GM11168 (cell line): ENCODE measurements around the gene CXCL8.

Experiments
- in situ Hi-C: fragments of 300-500 bp; cut with MboI; formaldehyde crosslinking; loops from one replicate; pipeline ENCODE4 v1.12.0; 2022; ENCODE audit warnings: low sequenced_read_pairs; ENCODE audit not compliant: unreplicated experiment

CXCL8 gene

DNA sequence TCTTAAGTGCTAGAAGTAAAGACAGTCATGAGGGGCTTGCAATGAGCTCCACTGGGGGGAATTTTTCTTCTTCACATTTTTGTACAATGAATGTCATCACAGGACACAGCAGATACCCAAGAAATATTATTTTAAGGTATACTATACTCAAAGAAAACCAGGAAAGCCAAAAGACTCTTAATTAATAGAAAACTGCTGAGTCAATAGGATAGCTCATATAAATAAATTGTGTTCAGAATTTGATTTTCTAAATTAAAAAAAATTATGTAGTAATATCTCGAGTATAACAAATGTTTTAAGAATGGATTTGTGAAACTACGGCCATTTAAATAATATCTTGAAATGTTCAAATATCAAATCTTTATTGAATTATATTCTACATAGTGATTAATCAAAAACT lies 25.7 kb upstream of the CXCL8 start:
- in situ Hi-C loops: no loop called here

DNA sequence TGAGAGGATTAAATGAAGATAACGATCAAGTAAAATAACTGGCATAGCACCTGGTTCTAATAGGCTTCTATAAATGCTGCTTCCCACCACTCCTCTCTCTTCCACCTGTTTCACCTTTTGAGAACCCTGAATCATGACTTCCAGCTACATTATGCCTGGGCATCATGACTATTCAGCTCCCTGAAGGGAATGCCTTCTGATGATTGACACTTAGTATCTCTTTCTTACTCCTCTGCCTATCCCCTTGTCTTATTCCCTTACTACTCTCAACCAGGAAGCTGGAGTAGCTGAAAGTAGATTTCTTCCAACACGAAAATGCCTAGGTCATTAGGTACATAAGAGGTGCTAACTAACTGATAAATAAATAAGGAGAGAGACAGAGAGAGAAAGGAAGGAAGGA lies 24.7 kb upstream of the CXCL8 start:
- in situ Hi-C loops: no loop called here

DNA sequence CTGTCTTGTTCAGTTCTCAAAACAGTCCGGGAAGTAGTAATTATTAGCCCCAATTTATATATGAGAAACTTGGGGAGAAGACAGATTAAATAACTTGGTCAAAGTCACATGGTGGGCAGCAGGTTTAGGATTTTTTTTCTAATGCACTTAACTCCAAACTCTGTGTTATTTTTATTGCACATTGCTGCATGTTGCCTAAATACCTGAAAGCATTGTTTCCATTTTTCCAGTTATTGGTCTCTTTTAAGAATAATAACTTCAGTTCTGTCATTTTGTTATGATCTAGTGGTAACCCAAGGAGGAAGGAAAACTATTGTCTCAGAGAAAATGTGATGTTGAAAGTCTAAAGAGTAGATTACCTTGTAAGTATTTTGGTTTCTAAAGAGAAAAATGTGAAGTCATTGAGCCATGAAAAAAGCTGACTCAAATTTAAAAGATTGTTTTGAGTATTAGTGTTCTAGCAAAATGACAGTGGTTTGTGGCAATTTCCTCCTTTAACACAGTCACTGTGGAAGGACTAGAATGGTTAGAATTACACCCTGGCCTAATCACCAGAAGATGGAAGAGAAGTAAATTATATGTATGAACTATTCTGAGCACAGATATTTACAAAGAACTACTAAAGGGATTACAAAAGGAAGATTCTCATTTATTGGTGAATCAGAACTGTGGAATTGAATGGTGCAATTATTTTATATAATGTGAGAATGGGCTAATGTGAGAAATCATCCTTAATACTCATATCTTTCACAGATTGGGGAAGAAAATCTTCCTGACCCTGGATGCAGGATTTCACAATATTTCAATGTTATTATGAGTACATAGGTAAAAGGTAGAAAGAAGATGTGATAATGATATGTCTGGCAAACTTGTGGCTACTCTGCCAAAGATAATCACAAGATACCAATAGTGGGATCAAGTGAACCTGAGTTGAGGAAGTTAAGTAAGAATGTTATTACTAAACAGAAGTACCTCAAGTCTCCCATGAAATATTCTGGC lies 21.7 kb upstream of the CXCL8 start:
- in situ Hi-C loops: no loop called here

DNA sequence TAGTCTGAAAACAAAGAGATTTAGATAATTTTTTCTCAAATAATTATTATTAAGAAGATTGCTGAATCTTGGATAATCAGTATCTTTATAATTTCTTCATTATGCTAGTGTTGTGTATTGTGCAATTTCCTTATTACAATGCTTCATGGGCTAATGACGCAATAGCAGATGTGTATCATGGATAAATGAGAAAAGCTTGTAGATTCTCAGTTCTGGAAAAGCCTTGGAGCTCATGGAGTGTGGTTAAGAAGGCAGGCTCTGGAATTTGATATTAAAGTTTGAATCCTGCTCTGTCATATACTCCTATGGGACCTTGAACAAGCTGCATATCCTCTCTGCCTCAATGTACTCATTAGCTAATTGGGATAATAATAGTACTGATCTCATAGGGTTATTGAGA lies 18.9 kb upstream of the CXCL8 start:
- in situ Hi-C loops: no loop called here

DNA sequence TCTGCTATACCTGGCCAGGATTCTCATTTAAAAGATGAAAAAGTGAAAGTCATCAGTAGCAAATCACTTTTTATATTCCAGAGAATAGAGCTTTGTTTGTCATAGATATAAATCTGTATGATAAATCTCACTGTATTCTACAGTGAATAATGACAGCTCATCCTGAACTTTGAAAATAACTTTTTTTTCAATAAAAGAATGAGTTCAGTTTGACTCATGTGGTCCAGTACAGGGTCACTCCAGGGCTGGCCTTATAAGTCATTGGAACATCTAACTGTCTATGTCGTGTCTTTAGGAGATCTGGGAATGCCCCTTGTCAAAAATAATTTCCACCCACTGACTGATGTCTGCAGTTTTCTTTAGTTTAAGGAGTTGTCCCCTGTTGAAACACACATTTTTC lies 18.5 kb upstream of the CXCL8 start:
- in situ Hi-C loops: no loop called here

DNA sequence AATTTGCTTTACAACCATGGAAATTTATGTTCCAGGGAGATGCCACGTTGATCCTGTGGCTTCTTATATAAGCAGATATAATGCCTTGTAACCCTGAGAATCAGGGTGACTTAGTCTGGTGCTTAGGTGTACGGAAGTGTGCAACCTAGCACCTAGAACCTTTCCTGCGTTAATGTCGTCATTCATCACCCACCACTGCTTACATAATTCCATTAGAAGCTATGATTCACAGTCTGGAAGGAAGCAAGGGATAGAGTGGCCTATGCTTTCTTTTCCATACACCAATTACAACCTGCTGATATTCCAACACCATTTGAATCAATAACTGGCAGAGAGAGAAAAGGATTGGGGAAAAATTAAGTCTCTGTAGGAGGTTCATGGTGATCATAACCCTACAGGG lies 17.3 kb upstream of the CXCL8 start:
- in situ Hi-C loops: no loop called here

DNA sequence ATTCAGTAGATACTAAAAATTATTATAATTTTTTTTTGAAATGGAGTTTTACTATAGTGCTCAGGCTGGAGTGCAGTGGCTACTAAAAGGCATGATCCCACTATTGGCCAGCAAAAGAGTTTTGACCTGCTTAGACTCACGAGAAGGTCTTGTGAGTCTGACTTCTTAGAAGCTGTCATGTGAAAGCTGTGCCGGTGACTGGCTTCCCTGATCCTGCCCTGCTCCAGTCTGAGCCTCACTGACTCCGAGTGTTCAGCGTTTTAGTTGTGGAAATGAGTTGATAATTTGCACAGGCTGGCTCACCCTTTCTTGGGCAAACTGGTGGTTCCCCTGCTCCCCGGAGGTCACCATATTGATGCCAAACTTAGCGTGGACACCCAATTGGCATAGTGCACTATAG lies 16.4 kb upstream of the CXCL8 start:
- in situ Hi-C loops: no loop called here

DNA sequence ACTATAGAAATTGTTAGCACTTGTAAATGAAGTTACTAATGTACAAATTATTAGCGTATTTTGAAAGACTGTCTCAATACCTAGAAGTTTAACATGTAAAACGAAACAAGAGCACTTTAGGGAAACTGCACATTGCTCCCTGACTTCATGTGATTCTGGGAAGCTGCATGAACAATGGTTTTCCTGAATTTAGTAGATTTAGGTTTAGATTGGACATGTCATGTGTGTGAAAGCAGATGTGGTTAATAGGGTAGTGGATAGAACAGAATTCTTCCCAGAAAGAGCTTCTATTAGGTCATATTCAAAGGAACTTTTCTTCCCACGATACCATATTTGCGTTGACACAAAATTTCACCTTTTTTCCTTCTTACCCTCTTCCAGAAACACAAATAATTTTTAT lies 14.9 kb upstream of the CXCL8 start:
- in situ Hi-C loops: no loop called here

DNA sequence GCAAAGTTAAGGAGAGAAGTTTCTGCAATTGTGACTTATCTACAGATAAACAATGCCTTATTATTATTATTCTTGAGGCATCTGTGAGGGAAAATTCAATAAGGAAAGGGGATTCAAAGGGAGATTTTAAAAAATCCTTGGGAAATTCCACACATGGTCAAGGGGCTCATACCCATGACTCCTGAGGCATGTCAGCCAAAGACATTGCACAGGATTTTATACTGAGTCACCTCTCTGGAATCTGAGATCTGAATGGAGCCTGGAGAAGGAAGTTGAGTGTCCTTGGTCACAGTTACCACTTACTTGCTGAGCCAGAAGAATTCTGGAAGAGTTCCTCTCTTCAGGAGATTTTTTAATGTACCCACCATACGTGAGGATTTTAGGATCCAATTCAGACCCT lies 14.4 kb upstream of the CXCL8 start:
- in situ Hi-C loops: no loop called here

DNA sequence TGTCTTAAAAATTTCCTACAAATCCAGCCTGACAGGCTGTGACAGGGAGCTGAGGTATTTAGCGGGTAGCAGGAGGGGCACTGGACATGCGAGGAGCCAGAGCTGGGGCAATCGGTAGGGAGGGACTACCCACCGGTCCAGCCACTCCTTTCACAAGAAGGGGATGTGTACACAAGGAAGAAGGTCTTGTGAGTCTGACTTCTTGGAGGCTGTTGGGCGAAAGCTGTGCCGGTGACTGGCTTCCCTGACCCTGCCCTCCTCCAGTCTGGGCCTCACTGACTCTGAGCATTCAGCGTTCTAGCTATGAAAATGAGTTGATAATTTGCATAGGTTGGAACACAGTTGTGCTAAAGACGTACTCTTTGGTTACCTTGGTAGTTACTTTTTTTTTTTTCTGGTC lies 12.7 kb upstream of the CXCL8 start:
- in situ Hi-C loops: no loop called here

DNA sequence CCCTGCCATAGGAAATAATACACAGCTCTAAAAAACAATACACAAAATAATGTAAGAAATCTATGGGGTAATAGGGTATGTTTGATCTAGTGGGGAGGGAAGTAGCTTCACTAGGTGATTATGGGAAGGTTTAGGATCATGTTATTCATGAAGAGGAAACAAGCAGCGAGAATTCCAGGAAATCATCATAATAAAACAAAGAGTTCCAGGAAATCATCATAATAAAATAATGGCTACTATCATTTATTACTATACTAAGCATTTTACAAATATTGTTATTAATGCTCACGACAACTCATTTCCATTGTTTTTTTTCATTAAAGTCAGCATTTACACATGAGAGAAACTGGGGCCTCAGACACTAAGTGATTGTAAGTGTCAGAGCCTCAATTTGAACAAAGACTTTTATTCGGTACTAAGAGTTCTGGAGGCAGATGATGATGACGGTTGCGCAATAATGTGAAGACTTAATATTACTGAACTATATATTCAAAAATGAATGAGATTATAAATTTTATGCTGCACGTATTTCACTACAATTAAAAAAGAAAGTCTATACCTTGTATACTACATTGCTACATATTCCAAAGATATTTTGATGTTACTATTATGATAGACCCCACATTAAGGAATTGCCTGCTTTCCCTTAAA lies 12.2 kb upstream of the CXCL8 start:
- in situ Hi-C loops: no loop called here

DNA sequence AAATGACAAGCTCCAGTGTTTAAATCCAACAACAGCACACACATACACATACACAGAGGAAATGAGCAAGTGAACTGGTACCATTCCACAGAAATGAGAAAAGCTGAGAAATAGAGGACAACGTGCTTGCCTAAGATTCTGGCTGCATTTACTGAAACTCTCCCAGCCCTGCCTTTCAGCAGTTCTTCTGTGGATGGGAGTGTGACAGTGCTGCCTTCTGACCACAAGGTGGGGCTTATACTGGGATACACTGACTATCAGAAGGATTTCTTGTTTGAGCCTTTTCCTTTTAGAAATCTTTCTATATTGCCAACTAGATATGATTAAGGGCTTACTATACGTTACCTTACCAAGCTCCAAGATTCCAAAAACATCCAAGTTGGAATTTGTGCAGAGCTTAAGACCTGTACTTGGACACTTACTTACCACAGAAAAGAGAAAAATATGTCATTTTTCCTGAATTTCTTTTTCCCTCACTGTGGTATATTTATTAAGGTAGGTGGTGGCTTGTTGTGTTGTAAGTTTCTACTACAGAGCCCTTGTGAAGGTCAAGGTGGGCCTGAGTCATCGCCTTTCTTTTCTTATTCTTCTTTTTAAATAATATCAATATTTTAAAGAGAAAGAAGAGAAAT lies 10.7 kb upstream of the CXCL8 start:
- in situ Hi-C loops: no loop called here

DNA sequence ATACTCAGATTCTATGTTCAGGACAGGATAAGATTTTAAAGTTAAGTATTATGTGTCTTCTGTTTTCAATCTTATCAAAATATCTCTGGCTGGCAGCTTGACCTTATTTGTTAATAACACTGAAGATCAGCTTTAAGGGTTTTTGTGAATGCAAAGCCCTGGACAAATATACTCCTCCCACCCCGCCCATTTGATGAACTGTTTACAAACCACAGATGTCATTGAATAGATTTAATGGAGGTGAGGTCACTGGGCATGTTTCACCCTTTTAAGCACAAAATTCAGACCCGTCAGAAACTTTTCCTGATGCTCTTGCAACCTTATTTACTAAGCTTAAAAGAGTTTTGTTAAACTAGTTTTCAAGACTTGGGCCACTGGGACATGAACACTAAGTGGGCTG lies 10.1 kb upstream of the CXCL8 start:
- in situ Hi-C loops: no loop called here

DNA sequence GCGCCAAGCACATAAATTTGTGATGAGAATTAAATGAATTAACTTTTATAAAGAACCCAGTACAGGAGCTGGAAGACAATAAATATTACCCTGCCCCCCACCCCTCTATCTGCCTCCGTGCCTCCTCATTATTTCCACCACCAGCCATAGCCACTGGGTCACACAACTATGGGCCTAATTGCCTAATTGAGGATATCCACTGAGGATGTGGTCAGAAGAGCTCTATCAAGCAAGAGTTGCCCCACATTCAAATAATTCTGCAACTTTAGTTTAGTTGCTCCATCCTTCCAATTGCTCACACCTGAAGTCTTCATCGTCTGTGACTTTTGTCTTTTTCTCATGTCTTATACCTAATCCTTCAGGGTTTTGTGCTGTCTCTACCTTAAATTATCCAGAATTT lies 9.5 kb upstream of the CXCL8 start:
- in situ Hi-C loops: no loop called here

DNA sequence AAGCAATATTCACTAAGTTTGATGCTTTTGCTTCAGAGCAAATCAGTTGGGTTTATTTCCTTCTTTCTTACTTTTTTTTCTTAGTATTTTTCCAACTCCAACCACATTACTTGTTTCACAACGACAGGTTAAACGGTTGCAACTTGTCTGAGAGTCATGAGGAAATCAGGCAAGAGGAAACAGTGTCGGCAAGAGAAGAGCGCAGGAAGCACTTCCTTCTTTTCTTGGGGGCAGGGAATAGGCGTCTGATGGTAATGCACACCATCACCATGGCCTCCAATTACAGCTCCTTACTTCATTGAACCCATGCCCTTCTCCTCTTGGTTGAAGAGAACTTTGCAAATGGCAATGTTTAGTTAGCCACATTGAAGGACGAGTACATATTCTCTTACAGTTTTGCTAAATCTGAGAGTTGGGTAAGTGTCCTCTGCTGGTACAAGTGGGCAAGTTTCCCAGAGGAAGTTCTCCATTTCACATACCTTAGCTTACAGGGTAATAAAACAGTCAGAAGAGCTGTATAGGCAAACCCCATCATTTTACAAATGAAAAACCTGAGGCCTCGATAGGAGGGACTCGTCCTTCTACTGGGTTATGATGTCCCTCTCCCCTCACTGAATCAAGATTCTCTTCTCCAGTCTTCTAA lies 8.3 kb upstream of the CXCL8 start:
- in situ Hi-C loops: no loop called here

DNA sequence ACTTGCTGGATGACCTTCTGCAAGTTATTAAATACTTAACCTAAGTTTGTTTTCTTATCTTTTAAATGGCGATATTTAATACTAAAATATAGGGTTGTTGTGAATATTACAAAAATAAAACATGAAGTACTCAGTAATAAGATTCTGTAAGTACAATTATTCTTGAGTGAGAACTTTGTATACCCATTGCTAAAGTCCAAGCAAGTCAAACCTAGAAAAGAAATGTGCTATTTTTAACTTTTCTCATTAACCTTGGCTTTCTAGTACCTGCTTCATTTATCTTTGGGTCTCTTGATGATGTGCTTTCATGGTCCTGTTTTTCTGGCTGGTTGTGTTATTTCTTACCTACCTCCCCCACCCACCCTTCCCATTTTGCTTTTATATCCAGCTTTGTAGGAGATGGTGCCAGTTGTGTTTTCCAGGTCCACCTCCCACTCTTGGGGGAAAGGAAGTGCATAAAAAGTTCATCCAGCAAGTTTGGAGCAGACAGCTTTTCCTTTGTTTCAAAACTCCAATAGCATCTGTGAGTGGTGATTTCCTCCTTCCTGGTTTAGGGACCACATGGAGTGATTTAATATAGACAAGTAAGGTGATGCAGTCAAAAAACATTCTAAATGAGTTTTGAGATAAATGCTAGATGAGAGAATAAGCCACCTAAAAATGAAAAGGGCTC lies 7.5 kb upstream of the CXCL8 start:
- in situ Hi-C loops: no loop called here

DNA sequence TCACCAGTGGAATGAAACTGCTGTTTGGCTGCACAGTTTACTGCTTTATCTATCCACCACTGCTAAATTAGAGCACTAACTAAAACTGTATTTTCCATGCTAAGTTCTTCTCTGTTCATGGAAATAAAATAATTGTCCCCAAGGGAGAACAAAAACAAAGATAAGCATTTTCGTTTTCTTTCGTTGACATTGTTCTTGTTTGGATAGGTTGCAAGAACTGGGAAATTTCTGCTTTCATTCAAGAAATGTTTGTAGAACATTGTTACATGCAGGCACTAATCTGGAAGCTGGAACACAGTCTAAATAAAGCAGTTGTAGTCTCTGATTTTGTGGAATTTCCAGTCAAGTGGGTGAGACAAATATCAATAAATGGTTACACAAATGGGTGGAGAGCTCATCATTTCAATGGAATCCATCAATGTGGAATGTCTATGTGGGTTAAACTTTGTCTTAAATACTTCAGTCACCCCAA lies 5.8 kb upstream of the CXCL8 start:
- in situ Hi-C loops: no loop called here

DNA sequence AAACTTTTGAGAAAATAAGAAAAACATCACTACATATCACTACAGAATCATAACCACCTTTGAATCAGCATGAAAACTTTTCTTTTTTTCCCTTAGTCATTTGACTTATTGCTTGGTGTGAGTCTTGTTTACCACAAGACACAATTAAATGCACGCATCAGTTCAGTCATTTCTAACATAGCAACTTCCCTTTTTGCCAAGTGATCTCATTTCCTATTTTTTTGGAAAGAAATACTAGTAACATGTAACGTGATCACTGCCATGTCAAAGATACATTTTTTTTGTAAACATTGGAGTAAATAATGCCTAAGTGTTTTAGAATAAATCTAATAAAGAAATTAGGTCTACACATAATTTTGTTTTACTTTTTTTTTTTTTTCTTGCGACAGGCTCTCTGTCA lies 5.1 kb upstream of the CXCL8 start:
- in situ Hi-C loops: no loop called here

DNA sequence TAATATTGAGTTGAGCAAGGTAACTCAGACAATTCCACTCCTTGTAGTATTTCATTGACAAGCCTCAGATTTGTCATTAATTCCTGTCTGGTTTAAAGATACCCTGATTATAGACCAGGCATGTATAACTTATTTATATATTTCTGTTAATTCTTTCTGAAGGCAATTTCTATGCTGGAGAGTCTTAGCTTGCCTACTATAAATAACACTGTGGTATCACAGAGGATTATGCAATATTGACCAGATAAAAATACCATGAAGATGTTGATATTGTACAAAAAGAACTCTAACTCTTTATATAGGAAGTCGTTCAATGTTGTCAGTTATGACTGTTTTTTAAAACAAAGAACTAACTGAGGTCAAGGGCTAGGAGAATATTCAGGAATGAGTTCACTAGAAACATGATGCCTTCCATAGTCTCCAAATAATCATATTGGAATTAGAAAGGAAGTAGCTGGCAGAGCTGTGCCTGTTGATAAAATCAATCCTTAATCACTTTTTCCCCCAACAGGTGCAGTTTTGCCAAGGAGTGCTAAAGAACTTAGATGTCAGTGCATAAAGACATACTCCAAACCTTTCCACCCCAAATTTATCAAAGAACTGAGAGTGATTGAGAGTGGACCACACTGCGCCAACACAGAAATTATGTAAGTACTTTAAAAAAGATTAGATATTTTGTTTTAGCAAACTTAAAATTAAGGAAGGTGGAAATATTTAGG lies 821 bp downstream of the CXCL8 start:
- in situ Hi-C loops: no loop called here
